GM13976 (cell line): ENCODE results near the gene MED15.

Source experiments
- DNase-seq: peaks from one replicate; pipeline ENCODE4 v3.0.0; 2012; ENCODE audit warnings: low spot score
- in situ Hi-C: fragments of 300-500 bp; cut with MboI; formaldehyde crosslinking; loops from one replicate; pipeline ENCODE4 v1.12.0; 2022; ENCODE audit warnings: low sequenced_read_pairs, mixed read lengths, inconsistent platforms; ENCODE audit not compliant: unreplicated experiment
- TF ChIP-seq, protein P1 (sequence below): IDR thresholded peaks from 2 replicates; pipeline ENCODE4 v1.5.1; 2012; ENCODE audit warnings: borderline replicate concordance, mild to moderate bottlenecking; ENCODE audit not compliant: insufficient read depth; ENCODE audit errors: extremely low read depth, missing control alignments, control extremely low read depth

The MED15 gene

DNA sequence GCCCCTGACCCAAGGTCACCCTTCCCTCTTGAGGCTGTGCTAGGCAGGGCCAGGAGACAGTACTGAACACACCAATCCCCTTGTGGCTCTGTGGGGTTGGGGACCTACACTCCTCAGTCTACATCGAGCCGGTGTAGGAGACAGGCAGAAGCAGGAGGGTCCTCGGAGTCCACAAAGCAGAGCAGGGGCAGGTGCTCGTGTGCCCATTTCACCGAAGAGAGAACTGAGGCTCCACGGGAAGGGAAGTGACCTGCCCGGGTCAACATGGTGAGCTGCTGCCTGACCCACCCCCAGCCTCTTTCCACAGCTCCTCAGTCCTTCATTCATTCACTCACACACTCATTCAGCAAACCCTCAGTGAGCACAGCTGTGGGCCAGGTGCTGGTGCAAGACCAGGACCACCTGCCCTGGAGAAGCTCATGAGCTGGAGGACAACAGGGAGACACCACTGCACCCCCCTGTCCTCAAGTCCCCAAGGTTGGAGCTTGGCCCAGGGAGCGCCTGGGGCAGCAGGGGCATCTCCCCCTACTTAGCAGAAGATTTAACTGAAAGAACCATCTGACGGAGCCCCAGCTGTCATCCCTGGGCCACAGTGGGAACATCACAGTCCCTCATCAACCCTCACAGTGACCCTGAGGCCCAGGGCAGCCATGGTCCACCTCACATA lies 127.3 kb downstream of the MED15 start:
- TF ChIP-seq, protein P1, sequence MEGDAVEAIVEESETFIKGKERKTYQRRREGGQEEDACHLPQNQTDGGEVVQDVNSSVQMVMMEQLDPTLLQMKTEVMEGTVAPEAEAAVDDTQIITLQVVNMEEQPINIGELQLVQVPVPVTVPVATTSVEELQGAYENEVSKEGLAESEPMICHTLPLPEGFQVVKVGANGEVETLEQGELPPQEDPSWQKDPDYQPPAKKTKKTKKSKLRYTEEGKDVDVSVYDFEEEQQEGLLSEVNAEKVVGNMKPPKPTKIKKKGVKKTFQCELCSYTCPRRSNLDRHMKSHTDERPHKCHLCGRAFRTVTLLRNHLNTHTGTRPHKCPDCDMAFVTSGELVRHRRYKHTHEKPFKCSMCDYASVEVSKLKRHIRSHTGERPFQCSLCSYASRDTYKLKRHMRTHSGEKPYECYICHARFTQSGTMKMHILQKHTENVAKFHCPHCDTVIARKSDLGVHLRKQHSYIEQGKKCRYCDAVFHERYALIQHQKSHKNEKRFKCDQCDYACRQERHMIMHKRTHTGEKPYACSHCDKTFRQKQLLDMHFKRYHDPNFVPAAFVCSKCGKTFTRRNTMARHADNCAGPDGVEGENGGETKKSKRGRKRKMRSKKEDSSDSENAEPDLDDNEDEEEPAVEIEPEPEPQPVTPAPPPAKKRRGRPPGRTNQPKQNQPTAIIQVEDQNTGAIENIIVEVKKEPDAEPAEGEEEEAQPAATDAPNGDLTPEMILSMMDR: no peak
- DNase-seq: no peak
- in situ Hi-C loops: no loop called here

DNA sequence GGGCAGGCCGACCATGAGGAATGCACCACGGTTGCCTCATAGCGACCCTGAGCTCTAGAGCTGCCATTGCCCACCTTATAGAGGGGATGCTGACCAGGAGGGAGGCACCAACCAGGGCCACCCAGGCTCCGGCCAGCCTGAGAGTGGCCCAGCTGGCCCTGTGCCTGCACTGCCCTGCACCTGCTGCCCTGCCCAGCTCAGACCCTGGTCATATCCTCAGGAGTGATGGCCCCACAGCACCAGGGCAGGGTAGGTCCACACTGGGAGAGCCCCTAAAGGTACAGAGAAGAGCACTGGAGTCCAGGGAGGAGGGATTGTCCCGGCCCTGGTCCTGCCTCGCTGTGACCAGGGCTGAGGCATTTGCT lies 127.8 kb downstream of the MED15 start:
- DNase-seq: no peak
- TF ChIP-seq, protein P1: no peak
- in situ Hi-C loops: no loop called here

DNA sequence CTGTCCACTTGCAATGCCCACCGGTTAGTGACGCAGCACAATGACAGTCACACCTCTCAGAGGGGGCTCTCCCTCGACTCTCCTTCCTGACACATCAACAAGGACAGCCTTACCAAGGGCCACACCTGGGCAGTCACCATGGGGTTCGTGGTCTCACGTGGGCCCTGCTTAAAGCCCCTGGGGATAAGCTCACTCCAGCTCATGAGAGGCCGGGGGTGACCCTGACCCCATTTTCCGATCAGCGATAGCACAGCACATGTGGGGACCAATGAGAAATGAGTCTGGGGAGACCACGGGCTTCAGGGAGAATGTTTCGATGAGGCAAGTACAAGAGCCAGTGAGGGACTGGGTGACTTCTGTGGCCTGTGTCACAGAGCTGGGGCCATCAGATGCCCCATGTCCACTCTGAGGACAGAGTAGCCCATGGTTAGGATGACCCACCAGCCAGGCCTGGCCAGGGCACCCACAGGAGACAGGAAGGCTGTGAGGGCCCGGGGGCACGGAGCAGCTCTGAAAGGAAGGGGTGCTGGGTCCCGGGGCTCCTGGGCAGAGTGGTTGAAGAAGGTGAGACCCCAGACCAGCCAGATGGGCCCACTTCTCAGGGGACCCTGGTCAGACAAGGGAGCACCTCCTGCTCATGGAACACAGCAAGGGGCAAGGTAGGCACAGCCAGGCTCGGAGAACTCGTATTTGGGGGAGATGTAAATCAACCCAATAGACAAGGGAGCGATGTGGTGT lies 128.8 kb downstream of the MED15 start:
- in situ Hi-C loops: no loop called here
- TF ChIP-seq, protein P1: no peak
- no peak for DNase-seq

DNA sequence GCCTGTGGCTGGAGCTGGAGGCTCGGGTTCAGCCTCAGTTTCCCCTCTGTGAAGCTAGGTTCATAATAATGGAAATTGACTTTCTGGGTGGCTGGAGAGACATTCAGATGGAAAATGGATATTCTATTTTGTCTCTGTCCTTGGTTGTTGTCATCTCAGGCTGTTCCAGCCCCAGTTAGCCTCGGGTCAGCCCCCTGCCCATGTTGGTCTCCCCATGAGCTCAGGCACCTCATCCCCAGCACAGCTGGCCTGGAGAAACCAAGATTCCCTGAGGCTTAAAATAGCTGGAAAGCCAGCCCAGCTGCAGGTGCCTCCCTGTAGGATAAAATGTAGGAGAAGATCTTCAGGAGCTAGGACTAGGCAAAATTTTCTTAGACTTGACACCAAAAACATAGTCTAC lies 129.5 kb downstream of the MED15 start:
- no peak for DNase-seq
- TF ChIP-seq, protein P1: no peak
- in situ Hi-C loops: no loop called here
